Breast epithelium (tissue), 3 donors: ENCODE measurements around the gene RTN3.

Experiments
- CTCF ChIP-seq, 3 donors: fragments of 450-650 bp; IDR thresholded peaks; one replicate each; pipeline ENCODE4 v1.5.1; 2016 to 2017; ENCODE audit warnings: antibody characterized with exemption in 3 of 3, mild to moderate bottlenecking in 3 of 3, moderate library complexity in 3 of 3
- POLR2A ChIP-seq: fragments of 450-650 bp; IDR thresholded peaks from one replicate; pipeline ENCODE4 v1.6.1; 2016; ENCODE audit warnings: antibody characterized with exemption, mild to moderate bottlenecking, moderate library complexity
- POLR2AphosphoS5 ChIP-seq, 3 donors: sonication (generic); formaldehyde crosslinking; IDR thresholded peaks; one replicate each; pipeline ENCODE4 v1.6.1; 2017; ENCODE audit warnings: antibody characterized with exemption in 3 of 3

GRCh38 chr11:63769714-63770455, 88.6 kb downstream of the RTN3 start:
- no peak for TF ChIP-seq CTCF (IDR thresholded peaks at IDR 0.05)
- no peak for TF ChIP-seq POLR2AphosphoS5 (IDR thresholded peaks at IDR 0.05)
- no peak for TF ChIP-seq POLR2A
